ENCODE measurements around the gene SCLT1.
A peak's percentile ranks its signal among the peaks of the same experiment; 100 is the strongest.

SCLT1 gene

DNA sequence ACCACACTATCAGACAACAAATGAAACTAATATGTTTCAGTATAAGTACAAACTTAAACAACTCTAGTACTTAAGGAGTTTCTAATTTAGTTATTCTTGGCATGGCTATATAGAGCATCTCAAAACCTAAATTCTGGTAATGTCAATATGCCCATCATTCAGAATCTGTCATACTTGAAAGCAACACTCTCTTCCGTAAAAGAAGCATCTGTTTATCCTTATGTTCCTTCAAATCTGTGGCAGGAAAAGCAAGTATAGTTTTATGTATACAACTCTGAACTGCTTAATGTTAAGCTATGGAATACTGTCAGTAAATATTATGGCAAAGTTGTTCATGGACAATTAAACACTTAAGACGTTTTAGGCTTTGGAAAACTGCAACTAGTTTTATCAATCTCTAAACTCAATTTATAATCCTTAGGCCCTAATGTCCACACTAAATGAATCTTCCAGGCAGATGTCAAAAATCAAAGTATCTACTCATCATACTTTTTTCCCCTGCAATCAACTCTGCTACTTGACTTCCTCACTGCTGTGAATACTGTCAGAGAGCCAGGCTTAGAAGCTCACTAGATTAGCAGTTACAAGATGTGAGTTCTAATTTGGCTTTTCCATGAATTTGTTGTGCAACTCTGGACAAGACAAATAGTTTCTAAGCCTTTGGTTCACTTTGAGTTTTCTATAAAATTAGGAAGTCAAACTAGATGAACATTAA is 109.4 kb downstream of the SCLT1 start:
- H3K27ac ChIP-seq (ENCODE audit: insufficient read depth in 1 of 2, low read depth in 1 of 2, low read length in 2 of 2, poor library complexity in 1 of 2, severe bottlenecking in 2 of 2): no peak overlapping the region
- H3K27me3 ChIP-seq (replicated peaks in 2 of 5; ENCODE audit: control insufficient read depth in 4 of 5, insufficient read depth in 5 of 5, low read length in 4 of 5): no peaks in the 10 kb centered on the region
- DNase-seq: no peak
- H3K9me3 ChIP-seq (ENCODE audit: control extremely low read depth in 1 of 5, control insufficient read depth in 4 of 5, insufficient read depth in 2 of 5, low read depth in 1 of 5, low read length in 4 of 5): peaks cover 0 to 2% (median 2%) of the 10 kb centered on the region in 5 experiments
- H3K4me1 ChIP-seq (ENCODE audit: control extremely low read depth in 1 of 4, control insufficient read depth in 4 of 4, insufficient read depth in 4 of 4, low read length in 3 of 4): no peaks in the 10 kb centered on the region
- peaks cover 12 to 16% (median 13%) of the 10 kb centered on the region in 4 experiments for H3K36me3 ChIP-seq (ENCODE audit: control insufficient read depth in 4 of 4, insufficient read depth in 4 of 4, low read length in 3 of 4)
- CTCF ChIA-PET: no interaction called here
- POLR2A ChIA-PET: no interaction called here
- no peak overlapping the region for H3K4me3 ChIP-seq (ENCODE audit: control insufficient read depth in 1 of 7, extremely low read depth in 1 of 7, insufficient read depth in 4 of 7, low read depth in 2 of 7, low read length in 6 of 7)
- 90% methylated on average over 2 of the region's 2 CpGs for WGBS (ENCODE audit: insufficient coverage)

- no peaks in the 10 kb centered on the region for H3K4me1 ChIP-seq (ENCODE audit: control extremely low read depth in 1 of 4, control insufficient read depth in 4 of 4, insufficient read depth in 4 of 4, low read length in 3 of 4)
- peaks cover 4 to 7% (median 5%) of the 10 kb centered on the region in 4 experiments for H3K36me3 ChIP-seq (ENCODE audit: control insufficient read depth in 4 of 4, insufficient read depth in 4 of 4, low read length in 3 of 4)
- H3K4me3 ChIP-seq (ENCODE audit: control insufficient read depth in 1 of 7, extremely low read depth in 1 of 7, insufficient read depth in 4 of 7, low read depth in 2 of 7, low read length in 6 of 7): no peak overlapping the region
- no peak for DNase-seq
- ChIA-PET CTCF (no interaction called here), POLR2A (no interaction called here)
- H3K27ac ChIP-seq (ENCODE audit: insufficient read depth in 1 of 2, low read depth in 1 of 2, low read length in 2 of 2, poor library complexity in 1 of 2, severe bottlenecking in 2 of 2): no peak overlapping the region
- no peaks in the 10 kb centered on the region for H3K27me3 ChIP-seq (replicated peaks in 2 of 5; ENCODE audit: control insufficient read depth in 4 of 5, insufficient read depth in 5 of 5, low read length in 4 of 5)
- H3K9me3 ChIP-seq (ENCODE audit: control extremely low read depth in 1 of 5, control insufficient read depth in 4 of 5, insufficient read depth in 2 of 5, low read depth in 1 of 5, low read length in 4 of 5): no peaks in the 10 kb centered on the region
- WGBS (ENCODE audit: insufficient coverage): 92% methylated on average over 3 of the region's 6 CpGs
These were observed 112.0 kb downstream of the SCLT1 start for GRCh38 chr4:128981377-128981776.

DNA sequence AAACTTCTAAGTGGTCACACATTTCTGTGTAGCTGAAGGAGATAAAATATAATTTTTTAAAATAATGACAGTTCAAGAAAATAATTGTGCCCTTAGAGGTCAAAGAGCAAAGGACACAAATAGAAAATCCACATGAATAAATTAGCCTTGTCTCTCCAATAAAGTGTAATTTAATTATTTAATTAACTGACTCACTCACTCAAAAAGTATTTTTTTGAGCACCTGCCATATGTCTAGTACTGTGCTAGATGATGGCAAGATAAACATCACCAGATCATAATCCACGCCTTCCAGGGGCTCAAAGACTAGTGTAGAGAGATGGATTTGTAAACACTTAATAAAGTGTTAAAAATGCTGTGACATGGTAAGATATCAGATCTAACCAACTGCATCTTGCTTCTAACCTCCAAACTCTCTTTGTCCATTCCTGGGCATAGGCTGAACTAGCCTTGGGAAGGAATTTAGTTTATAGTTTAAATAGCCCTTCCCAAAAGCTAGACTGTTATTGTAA is 112.5 kb downstream of the SCLT1 start:
- DNase-seq: no peak
- ChIA-PET CTCF (no interaction called here), POLR2A (interaction anchor here (0.6 kb wide), 1 partner anchor 166 kb away, joined by 4 read pairs; no protein-coding TSS in a partner anchor)
- Histone ChIP-seq H3K4me1 (ENCODE audit: control extremely low read depth in 1 of 4, control insufficient read depth in 4 of 4, insufficient read depth in 4 of 4, low read length in 3 of 4) (no peaks in the 10 kb centered on the region), H3K36me3 (ENCODE audit: control insufficient read depth in 4 of 4, insufficient read depth in 4 of 4, low read length in 3 of 4) (peaks cover under 1 to 4% (median 2%) of the 10 kb centered on the region in 4 experiments), H3K27ac (ENCODE audit: insufficient read depth in 1 of 2, low read depth in 1 of 2, low read length in 2 of 2, poor library complexity in 1 of 2, severe bottlenecking in 2 of 2) (no peak overlapping the region), H3K9me3 (ENCODE audit: control extremely low read depth in 1 of 5, control insufficient read depth in 4 of 5, insufficient read depth in 2 of 5, low read depth in 1 of 5, low read length in 4 of 5) (no peaks in the 10 kb centered on the region), H3K27me3 (replicated peaks in 2 of 5; ENCODE audit: control insufficient read depth in 4 of 5, insufficient read depth in 5 of 5, low read length in 4 of 5) (no peaks in the 10 kb centered on the region), H3K4me3 (ENCODE audit: control insufficient read depth in 1 of 7, extremely low read depth in 1 of 7, insufficient read depth in 4 of 7, low read depth in 2 of 7, low read length in 6 of 7) (no peak overlapping the region)
- WGBS (ENCODE audit: insufficient coverage): no CpG with 5 or more reads among the region's 1 CpG

GRCh38 chr4:128979934-128980333 is 113.4 kb downstream of the SCLT1 start:
- H3K27me3 ChIP-seq (replicated peaks in 2 of 5; ENCODE audit: control insufficient read depth in 4 of 5, insufficient read depth in 5 of 5, low read length in 4 of 5): no peaks in the 10 kb centered on the region
- H3K4me1 ChIP-seq (ENCODE audit: control extremely low read depth in 1 of 4, control insufficient read depth in 4 of 4, insufficient read depth in 4 of 4, low read length in 3 of 4): no peaks in the 10 kb centered on the region
- H3K4me3 ChIP-seq (ENCODE audit: control insufficient read depth in 1 of 7, extremely low read depth in 1 of 7, insufficient read depth in 4 of 7, low read depth in 2 of 7, low read length in 6 of 7): no peak overlapping the region
- H3K9me3 ChIP-seq (ENCODE audit: control extremely low read depth in 1 of 5, control insufficient read depth in 4 of 5, insufficient read depth in 2 of 5, low read depth in 1 of 5, low read length in 4 of 5): no peaks in the 10 kb centered on the region
- peak in 1 of 3 donors; percentile 6 for DNase-seq
- POLR2A ChIA-PET: interaction anchor here (0.6 kb wide), 1 partner anchor 165 kb away, joined by 4 read pairs; no protein-coding TSS in a partner anchor
- H3K27ac ChIP-seq (ENCODE audit: insufficient read depth in 1 of 2, low read depth in 1 of 2, low read length in 2 of 2, poor library complexity in 1 of 2, severe bottlenecking in 2 of 2): no peak overlapping the region
- peaks cover 0 to 7% (median 1%) of the 10 kb centered on the region in 4 experiments for H3K36me3 ChIP-seq (ENCODE audit: control insufficient read depth in 4 of 4, insufficient read depth in 4 of 4, low read length in 3 of 4)
- CTCF ChIA-PET: interaction anchor here (0.6 kb wide), 1 partner anchor 32 kb away, joined by 3 read pairs; no protein-coding TSS in a partner anchor

GRCh38 chr4:128978985-128979384 is 114.4 kb downstream of the SCLT1 start:
- Histone ChIP-seq H3K27me3 (replicated peaks in 2 of 5; ENCODE audit: control insufficient read depth in 4 of 5, insufficient read depth in 5 of 5, low read length in 4 of 5) (no peaks in the 10 kb centered on the region), H3K4me1 (ENCODE audit: control extremely low read depth in 1 of 4, control insufficient read depth in 4 of 4, insufficient read depth in 4 of 4, low read length in 3 of 4) (no peaks in the 10 kb centered on the region), H3K9me3 (ENCODE audit: control extremely low read depth in 1 of 5, control insufficient read depth in 4 of 5, insufficient read depth in 2 of 5, low read depth in 1 of 5, low read length in 4 of 5) (no peaks in the 10 kb centered on the region), H3K36me3 (ENCODE audit: control insufficient read depth in 4 of 4, insufficient read depth in 4 of 4, low read length in 3 of 4) (peaks cover 0 to 7% (median 2%) of the 10 kb centered on the region in 4 experiments), H3K27ac (ENCODE audit: insufficient read depth in 1 of 2, low read depth in 1 of 2, low read length in 2 of 2, poor library complexity in 1 of 2, severe bottlenecking in 2 of 2) (no peak overlapping the region), H3K4me3 (ENCODE audit: control insufficient read depth in 1 of 7, extremely low read depth in 1 of 7, insufficient read depth in 4 of 7, low read depth in 2 of 7, low read length in 6 of 7) (no peak overlapping the region)
- ChIA-PET CTCF (no interaction called here), POLR2A (no interaction called here)
- DNase-seq: no peak
- WGBS (ENCODE audit: insufficient coverage): 100% methylated on average over 1 of the region's 1 CpG

GRCh38 chr4:128974136-128974581 is 119.2 kb downstream of the SCLT1 start:
- Histone ChIP-seq H3K4me1 (ENCODE audit: control extremely low read depth in 1 of 4, control insufficient read depth in 4 of 4, insufficient read depth in 4 of 4, low read length in 3 of 4) (no peaks in the 10 kb centered on the region), H3K27me3 (replicated peaks in 2 of 5; ENCODE audit: control insufficient read depth in 4 of 5, insufficient read depth in 5 of 5, low read length in 4 of 5) (no peaks in the 10 kb centered on the region), H3K36me3 (ENCODE audit: control insufficient read depth in 4 of 4, insufficient read depth in 4 of 4, low read length in 3 of 4) (peaks cover under 1 to 4% (median 3%) of the 10 kb centered on the region in 4 experiments), H3K4me3 (ENCODE audit: control insufficient read depth in 1 of 7, extremely low read depth in 1 of 7, insufficient read depth in 4 of 7, low read depth in 2 of 7, low read length in 6 of 7) (no peak overlapping the region), H3K9me3 (ENCODE audit: control extremely low read depth in 1 of 5, control insufficient read depth in 4 of 5, insufficient read depth in 2 of 5, low read depth in 1 of 5, low read length in 4 of 5) (no peaks in the 10 kb centered on the region), H3K27ac (ENCODE audit: insufficient read depth in 1 of 2, low read depth in 1 of 2, low read length in 2 of 2, poor library complexity in 1 of 2, severe bottlenecking in 2 of 2) (no peak overlapping the region)
- POLR2A ChIA-PET: interaction anchor here (0.6 kb wide), 1 partner anchor 67 kb away, joined by 3 read pairs; no protein-coding TSS in a partner anchor
- 100% methylated on average over 2 of the region's 2 CpGs for WGBS (ENCODE audit: insufficient coverage)
- CTCF ChIA-PET: no interaction called here
- no peak for DNase-seq

DNA sequence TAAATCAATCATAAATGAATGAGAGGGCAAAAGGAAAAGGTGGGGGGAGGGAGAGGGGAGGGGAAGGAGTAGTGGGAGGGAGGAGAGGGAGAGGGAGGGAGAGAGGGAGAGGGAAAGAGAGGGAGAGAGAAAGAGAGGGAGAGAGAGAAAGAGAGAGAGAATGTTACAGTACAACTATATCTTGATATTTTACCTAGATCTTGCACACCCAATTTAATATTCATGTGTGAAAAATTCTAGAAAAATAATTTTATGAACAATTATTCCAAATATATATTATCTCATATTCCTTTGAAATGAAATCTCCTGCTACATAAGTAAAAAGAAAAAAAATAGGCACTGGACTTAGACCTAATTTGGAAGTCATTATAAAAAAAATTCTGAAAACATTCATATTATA is 120.0 kb downstream of the SCLT1 start:
- Histone ChIP-seq H3K9me3 (ENCODE audit: control extremely low read depth in 1 of 5, control insufficient read depth in 4 of 5, insufficient read depth in 2 of 5, low read depth in 1 of 5, low read length in 4 of 5) (peaks cover 0 to 2% (median 0%) of the 10 kb centered on the region in 5 experiments), H3K27ac (ENCODE audit: insufficient read depth in 1 of 2, low read depth in 1 of 2, low read length in 2 of 2, poor library complexity in 1 of 2, severe bottlenecking in 2 of 2) (no peak overlapping the region), H3K4me1 (ENCODE audit: control extremely low read depth in 1 of 4, control insufficient read depth in 4 of 4, insufficient read depth in 4 of 4, low read length in 3 of 4) (no peaks in the 10 kb centered on the region), H3K4me3 (ENCODE audit: control insufficient read depth in 1 of 7, extremely low read depth in 1 of 7, insufficient read depth in 4 of 7, low read depth in 2 of 7, low read length in 6 of 7) (no peak overlapping the region), H3K27me3 (replicated peaks in 2 of 5; ENCODE audit: control insufficient read depth in 4 of 5, insufficient read depth in 5 of 5, low read length in 4 of 5) (no peaks in the 10 kb centered on the region), H3K36me3 (ENCODE audit: control insufficient read depth in 4 of 4, insufficient read depth in 4 of 4, low read length in 3 of 4) (peaks cover 5 to 11% (median 9%) of the 10 kb centered on the region in 4 experiments)
- POLR2A ChIA-PET: no interaction called here
- DNase-seq: no peak
- CTCF ChIA-PET: no interaction called here

Data from common myeloid progenitor, CD34-positive (primary cell).